Measurements from ENCODE around the gene GPR35. TPM values are rescaled to one million over a fixed set of nuclear protein-coding genes. Genes with fewer than 3 reads are reported as not detected.

Gene GPR35
- total RNA-seq, 2 donors from 2014 or later = 1.5 to 7.9 TPM

DNA sequence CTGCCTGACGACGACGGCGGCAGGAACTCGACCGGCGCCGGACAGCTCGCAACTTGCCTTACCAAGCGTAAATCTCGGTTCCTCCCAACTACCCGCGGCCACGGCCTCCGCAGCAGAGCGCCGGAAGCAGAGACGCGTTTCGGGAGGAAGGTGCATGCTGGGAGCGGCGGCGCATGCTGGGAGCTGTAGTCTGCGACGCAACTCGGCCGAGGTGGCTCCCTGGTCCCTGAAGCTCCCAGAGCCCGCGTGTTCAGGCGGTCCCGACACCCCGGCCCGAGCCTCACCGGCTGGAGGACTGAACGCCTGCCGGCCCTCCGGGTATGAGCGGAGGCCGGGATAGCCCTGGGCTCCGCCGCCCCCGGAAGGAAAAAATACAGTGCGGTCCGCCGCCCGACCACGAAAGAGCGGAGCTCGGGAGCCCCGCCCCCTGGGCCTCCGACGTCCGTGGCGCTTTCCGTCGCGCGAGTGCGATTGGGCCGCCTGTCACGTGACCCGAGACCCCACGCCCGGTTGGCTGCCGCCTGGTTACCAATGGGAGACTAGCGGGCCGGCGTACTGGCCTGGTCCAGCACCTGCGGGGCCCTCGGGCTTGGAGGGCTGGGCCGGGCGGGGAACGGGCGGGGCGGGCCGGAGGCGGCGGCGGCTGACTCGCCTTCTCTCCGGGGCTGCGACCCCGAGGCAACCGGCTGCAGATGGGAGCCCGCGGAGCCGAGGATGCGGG lies 38.9 kb upstream of the GPR35 start, which contains the start of gene CAPN10:
TSS of gene CAPN10 (plus strand) at position 537 of the 721 bp plus-strand sequence. CDS start at position 715, 178 bp downstream.
- H3K9me3 Mint-ChIP-seq = no peaks in the 10 kb centered on the region
- ATAC-seq (peak; percentile 91 to 93), DNase-seq (ENCODE audit: low spot score in 2 of 2) (peak; percentile 95 to 98)
- peak within 1 kb of the TSS; percentile 96 to 97 for H3K27ac Mint-ChIP-seq
- peaks cover 6 to 8% of the 10 kb centered on the region in 2 donors for H3K36me3 Mint-ChIP-seq

DNA sequence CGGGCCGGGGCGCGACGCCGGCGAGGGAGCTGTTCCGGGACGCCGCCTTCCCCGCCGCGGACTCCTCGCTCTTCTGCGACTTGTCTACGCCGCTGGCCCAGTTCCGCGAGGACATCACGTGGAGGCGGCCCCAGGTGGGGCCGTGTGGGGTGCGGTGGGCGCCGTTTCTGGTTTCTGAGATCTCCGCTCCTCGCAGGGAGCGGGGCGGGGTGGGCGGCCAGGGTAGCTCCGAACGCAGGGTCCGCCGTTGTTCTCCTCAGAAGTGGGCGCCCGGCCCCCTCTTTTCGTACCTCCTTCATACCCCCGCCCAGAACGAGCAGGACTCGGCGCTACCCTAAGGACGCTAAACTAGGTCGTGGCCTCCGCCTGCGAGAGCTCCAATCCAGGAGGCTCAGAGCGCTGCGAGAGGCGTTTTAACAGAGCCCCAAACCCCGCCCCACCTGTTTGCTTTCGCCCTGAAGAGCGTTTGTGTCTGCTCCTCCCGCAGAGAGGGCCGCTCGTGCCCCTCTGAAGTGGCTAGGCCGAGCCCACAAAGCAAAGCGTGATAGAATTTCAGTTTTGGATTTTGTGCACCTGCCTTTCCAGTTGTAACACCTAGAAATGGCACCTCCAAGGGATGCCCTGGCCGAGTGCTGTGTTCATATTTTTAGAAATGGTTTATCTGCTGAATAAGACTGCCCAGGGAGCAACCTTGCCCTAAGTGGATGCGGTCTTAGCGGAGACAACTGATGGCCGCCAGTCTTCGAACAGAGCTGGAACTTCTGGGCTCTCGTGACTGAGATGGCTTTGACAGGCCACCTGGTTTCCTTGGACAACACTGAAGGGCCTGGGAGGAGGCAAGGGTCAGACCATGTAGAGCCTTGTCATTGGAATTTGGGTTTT lies 38.1 kb upstream of the GPR35 start:
- Mint-ChIP-seq H3K27ac (peak overlapping the region; percentile 84 to 96), H3K36me3 (peaks cover 6 to 8% of the 10 kb centered on the region in 2 donors)
- ATAC-seq = peak; percentile 23 to 46

DNA sequence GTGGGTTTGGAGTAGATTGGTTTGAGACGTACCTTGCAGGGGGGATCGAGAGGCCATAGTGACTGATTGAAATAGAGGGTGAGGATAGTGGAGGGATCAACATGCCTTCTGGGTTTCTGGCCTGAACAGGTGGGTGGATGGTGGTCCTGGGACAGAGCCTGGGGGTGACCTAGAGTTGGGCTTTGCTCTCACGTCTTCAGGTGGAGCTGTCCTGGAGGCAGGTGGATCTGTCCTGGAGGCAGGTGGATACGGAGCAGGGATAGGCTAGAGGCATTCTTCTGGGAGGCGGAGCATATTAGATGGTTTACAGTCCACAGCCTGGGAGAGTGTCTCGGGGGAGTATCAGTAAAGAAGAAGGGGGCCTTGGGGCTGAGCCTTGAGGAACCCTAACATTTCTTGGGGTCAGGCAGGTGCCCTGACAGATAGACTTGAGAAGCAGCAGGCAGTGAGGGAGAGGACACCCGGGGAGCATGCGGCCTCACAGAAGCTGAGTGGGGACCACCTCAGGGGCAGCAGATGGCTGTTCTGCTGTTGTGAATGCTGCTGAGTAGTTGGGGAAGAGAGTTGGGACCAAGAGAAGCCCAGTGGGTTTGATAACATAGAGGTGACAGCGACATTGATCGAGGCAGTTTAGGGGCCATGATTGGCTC lies 37.1 kb upstream of the GPR35 start:
- H3K9me3 Mint-ChIP-seq = no peaks in the 10 kb centered on the region
- peak overlapping the region; percentile 84 to 96 for H3K27ac Mint-ChIP-seq
- no peak for ATAC-seq
- DNase-seq (ENCODE audit: low spot score in 2 of 2) = no peak
- peaks cover 6 to 8% of the 10 kb centered on the region in 2 donors for H3K36me3 Mint-ChIP-seq

More for the DNA sequence above, 38.1 kb upstream of the GPR35 start:
- H3K9me3 Mint-ChIP-seq = no peaks in the 10 kb centered on the region
- DNase-seq (ENCODE audit: low spot score in 2 of 2) = peak in 1 of 2 donors; percentile 52

DNA sequence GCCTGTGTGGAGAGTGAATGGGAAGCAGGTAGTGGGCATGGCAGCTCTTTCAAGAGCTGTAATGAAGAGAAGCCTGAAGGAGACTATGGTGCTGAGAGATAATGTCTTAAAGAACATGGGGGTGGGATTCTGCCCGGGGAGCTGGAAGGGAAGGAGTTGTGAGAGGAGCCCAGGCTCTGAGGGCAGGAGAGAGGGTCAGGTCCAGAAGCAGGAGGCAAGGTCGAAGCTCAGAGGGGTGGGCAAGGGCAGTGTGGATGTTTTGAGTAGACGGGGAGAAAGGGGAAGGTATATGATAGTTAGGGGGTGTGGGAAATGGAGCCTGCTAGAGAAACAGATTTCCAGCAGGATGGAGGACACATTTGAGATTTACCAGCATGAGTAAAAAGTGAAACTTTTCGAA lies 36.6 kb upstream of the GPR35 start:
- Mint-ChIP-seq H3K27ac (peak overlapping the region; percentile 27 to 84), H3K36me3 (peaks cover 6 to 8% of the 10 kb centered on the region in 2 donors), H3K9me3 (no peaks in the 10 kb centered on the region)
- ATAC-seq (no peak), DNase-seq (ENCODE audit: low spot score in 2 of 2) (no peak)

DNA sequence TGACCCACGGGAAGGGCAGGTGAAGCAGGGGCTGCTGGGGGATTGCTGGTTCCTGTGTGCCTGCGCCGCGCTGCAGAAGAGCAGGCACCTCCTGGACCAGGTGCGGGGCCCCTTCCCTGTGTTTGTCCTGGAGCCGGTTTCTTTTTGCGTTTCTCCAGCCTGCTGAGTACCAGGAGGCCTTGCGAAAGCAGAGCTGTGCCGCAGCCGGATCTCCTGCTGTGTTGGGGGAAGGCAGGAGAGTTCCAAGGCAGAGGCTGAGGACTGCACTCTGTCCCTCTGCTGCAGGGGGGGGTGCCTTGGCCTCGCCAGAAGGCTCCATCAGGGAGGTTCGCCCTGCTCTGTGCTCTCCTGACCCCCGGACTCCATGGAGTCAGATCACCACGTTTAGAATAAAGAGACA lies 35.9 kb upstream of the GPR35 start:
- DNase-seq (ENCODE audit: low spot score in 2 of 2) (no peak), ATAC-seq (no peak)
- Mint-ChIP-seq H3K27ac (peak overlapping the region; percentile 22 to 27), H3K9me3 (no peaks in the 10 kb centered on the region), H3K36me3 (peaks cover 6 to 8% of the 10 kb centered on the region in 2 donors)

DNA sequence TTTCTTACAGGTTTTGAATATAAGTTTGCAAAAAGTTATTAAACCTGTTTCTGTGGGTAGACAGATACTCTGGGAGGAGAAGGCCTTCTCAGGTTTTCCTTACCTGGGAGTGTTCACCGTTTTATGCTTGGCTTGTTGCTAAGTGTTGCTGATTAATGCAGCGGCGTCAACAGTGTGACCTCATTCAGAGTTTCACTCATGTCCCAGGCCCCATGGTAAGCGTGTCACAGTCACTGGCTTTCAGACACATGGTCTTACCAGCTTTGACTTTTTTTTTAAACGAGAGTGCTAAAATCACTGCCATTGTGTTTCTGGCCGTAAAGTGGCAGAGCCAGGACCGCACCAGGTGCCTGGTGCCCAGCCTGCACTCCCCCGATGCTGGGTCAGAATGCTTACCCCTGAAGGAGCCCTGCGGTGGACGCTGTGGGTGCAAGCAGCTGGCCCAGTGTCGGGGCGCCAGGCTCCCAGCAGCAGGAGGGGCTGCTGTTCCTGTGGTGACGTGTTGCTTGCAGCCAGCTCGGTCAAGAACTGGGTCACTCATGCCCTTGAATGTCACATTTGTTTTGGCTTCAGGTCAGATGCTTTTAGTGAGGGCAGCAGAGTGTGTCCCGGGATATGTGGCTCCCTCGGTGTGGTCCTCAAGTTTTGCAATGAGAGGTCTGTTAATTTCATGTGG lies 35.3 kb upstream of the GPR35 start:
- ATAC-seq (no peak), DNase-seq (ENCODE audit: low spot score in 2 of 2) (no peak)
- Mint-ChIP-seq H3K36me3 (peaks cover 6 to 8% of the 10 kb centered on the region in 2 donors), H3K9me3 (no peaks in the 10 kb centered on the region), H3K27ac (peak overlapping the region in 1 of 2 donors; percentile 22)

DNA sequence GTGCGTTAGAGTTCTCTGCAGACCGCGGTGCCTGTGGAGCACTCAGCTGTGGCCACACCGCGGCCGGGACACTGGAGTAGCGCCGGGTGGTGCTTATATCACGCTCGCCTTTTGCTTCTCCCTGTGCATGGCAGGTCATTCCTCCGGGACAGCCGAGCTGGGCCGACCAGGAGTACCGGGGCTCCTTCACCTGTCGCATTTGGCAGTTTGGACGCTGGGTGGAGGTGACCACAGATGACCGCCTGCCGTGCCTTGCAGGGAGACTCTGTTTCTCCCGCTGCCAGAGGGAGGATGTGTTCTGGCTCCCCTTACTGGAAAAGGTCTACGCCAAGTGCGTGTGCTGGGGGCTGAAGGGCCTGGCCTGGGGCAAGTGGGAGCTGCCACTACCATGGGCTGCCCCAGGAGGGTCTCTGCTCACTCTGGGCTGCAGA lies 34.6 kb upstream of the GPR35 start:
- no peak for DNase-seq (ENCODE audit: low spot score in 2 of 2)

DNA sequence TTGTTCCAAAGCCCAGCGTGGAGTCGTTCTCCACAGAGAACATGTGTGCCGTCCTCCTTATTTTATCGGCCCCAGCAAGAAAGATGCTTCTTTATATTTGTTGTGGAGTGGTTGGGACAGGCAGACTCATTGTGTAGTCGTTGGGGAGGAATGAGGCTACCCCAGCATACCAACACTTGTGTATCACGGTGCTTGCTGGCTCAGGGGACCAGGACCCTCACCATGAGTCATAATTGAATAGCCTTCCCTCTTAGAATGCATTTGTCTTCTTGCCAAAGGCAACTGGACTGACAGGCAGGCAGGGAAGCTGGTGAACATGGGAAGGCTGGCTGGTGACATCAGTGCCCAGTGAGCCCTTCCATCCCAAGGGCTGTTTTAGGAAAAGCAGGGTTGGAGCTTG lies 34.1 kb upstream of the GPR35 start:
- Mint-ChIP-seq H3K27ac (no peak overlapping the region), H3K36me3 (no peaks in the 10 kb centered on the region), H3K9me3 (no peaks in the 10 kb centered on the region)
- ATAC-seq (no peak), DNase-seq (ENCODE audit: low spot score in 2 of 2) (no peak)

More for the DNA sequence above, 34.6 kb upstream of the GPR35 start:
- H3K36me3 Mint-ChIP-seq = peaks cover 4% of the 10 kb centered on the region in 2 donors
- no peaks in the 10 kb centered on the region for H3K9me3 Mint-ChIP-seq
- H3K27ac Mint-ChIP-seq = no peak overlapping the region
- no peak for ATAC-seq

DNA sequence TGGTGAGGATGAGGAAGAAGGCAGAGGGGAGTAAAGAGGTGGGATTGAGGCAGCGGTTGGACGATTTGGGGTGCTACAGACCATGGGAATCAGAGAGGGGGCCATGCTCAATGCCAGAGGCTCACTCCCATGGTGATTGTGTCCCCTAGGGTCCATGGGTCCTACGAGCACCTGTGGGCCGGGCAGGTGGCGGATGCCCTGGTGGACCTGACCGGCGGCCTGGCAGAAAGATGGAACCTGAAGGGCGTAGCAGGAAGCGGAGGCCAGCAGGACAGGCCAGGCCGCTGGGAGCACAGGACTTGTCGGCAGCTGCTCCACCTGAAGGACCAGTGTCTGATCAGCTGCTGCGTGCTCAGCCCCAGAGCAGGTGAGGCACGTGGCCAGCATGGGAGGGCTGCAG lies 33.5 kb upstream of the GPR35 start:
- no peaks in the 10 kb centered on the region for H3K9me3 Mint-ChIP-seq
- no peak for ATAC-seq
- no peak overlapping the region for H3K27ac Mint-ChIP-seq
- no peak for DNase-seq (ENCODE audit: low spot score in 2 of 2)
- no peaks in the 10 kb centered on the region for H3K36me3 Mint-ChIP-seq

DNA sequence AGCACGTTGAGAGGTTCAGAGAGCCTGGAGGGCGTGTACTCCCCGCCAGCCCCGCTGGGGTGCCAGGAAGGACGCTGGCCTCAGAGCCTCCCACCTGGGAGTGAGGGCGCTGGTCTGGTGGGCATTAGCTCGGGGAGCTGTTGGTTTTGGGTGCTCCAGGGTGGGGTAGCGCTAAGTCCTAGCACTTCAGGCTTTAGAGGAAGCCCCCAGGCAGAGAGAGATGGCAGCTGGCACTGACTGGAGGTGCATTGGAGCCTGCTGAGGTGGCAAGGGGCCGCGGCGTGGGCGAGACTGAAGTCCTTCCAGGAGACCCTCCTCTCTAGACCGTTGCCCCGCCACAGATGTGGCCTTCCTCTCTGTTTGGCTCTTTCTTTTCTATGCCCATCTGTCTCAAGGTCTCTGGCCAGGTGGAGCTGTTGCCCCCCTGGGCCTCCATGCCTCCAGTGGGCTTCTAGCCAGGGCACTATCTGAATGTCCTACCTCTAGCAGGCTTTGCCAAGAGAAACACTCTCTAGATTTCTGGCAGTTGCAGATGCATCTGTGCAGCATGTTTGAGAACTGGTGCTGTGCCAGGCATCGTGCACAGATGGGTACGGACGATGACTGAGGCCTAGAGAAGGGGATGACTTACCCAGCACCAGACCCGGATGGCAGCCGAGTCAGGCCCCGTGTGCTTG lies 32.1 kb upstream of the GPR35 start:
- no peaks in the 10 kb centered on the region for H3K36me3 Mint-ChIP-seq
- H3K9me3 Mint-ChIP-seq = no peaks in the 10 kb centered on the region
- DNase-seq (ENCODE audit: low spot score in 2 of 2) (no peak), ATAC-seq (no peak)
- H3K27ac Mint-ChIP-seq = no peak overlapping the region

DNA sequence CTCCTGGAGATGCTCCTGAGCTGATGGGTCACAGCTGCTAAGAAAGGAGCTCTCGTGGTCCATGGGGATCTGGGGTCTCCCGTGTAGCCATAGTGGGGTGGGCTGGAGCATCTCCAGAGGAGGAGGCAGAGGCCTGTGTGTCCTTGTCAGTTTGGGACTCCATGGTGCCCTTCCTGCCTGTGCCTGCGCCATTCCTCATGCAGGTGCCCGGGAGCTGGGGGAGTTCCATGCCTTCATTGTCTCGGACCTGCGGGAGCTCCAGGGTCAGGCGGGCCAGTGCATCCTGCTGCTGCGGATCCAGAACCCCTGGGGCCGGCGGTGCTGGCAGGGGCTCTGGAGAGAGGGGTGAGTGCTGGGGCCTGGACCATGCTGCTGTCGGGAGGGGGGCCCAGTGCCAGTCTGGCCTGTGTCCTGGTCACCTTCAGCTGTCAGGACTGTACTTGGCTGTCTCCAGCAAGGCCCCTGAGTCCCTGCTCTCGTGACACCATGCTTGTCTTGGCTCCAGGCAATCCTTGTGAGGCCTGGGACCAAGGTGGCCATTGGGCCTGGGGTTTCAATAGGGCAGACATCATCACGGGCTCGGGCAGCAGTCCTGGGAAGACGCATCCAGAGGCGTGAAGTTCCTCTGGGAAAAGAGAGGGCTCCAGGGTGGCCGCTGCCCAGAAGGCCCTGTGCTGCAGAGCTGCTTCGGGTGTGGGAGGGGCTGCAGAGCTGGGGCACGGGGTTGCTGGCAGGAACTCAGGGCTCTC lies 31.4 kb upstream of the GPR35 start:
- ATAC-seq (no peak), DNase-seq (ENCODE audit: low spot score in 2 of 2) (peak in 1 of 2 donors; percentile 44)
- Mint-ChIP-seq H3K36me3 (no peaks in the 10 kb centered on the region), H3K9me3 (no peaks in the 10 kb centered on the region), H3K27ac (no peak overlapping the region)

DNA sequence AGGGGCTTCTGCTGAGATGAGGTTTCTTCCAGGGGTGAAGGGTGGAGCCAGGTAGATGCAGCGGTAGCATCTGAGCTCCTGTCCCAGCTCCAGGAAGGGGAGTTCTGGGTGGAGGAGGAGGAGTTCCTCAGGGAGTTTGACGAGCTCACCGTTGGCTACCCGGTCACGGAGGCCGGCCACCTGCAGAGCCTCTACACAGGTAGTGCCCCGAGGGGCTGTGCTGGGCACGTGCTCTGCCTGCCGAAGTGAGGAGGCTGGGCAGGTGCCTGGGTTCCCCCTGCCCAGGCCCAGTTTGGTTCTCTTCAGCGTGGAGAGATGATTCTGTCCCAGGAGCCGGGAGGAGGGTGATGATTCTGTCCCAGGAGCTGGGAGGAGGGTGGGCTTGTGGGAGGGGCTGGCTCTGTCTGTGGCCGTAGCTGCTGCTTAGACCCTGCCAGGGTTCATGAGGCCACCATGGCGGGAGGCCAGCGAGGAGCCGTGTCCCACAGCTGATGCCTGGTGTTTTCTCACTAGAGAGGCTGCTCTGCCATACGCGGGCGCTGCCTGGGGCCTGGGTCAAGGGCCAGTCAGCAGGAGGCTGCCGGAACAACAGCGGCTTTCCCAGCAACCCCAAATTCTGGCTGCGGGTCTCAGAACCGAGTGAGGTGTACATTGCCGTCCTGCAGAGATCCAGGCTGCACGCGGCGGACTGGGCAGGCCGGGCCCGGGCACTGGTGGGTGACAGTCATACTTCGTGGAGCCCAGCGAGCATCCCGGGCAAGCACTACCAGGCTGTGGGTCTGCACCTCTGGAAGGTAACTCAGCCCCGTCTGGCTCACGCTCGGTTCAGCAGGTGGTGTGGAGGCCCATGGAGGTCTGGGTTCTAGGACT lies 30.5 kb upstream of the GPR35 start:
- H3K27ac Mint-ChIP-seq = no peak overlapping the region

DNA sequence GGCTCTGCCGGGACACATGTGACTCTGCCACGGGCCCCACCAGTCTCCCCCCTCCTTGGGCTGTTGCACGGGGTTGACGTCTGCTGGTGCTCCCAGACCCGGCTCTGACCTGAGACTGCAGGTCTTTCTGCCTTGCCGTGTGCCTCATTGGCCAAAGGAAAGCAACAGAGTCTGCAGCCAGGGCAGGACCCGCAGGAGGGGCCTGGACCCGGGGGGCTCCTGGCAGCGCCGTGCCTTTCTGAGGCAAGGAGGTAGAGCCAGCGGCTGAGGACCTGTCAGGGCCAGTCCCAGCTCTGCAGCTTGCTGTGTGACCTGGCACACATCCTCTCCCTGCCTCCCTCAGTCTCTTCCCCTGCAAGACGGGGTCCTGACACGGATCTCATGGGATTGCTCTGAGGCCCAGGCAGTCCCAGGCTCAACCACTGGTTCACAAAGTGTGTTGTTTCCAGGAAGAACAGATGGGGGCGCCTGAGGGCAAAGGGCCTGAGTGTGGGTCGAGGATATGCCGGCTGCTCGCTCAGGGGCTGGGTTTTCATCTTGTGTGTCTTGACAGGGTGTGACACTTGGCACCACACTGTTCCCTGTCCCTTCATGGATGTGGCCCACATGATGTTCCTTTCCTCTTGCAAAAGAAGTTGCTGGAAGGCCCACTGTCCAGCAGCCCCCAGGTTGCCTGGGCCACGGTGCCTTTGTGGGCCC lies 29.8 kb upstream of the GPR35 start:
- no peak overlapping the region for H3K27ac Mint-ChIP-seq
- H3K36me3 Mint-ChIP-seq = no peaks in the 10 kb centered on the region
- ATAC-seq (peak; percentile 14 to 72), DNase-seq (ENCODE audit: low spot score in 2 of 2) (peak in 1 of 2 donors; percentile 61)
- no peaks in the 10 kb centered on the region for H3K9me3 Mint-ChIP-seq

More for the DNA sequence above, 30.5 kb upstream of the GPR35 start:
- ATAC-seq (no peak), DNase-seq (ENCODE audit: low spot score in 2 of 2) (peak in 1 of 2 donors; percentile 38)
- Mint-ChIP-seq H3K36me3 (no peaks in the 10 kb centered on the region), H3K9me3 (no peaks in the 10 kb centered on the region)

DNA sequence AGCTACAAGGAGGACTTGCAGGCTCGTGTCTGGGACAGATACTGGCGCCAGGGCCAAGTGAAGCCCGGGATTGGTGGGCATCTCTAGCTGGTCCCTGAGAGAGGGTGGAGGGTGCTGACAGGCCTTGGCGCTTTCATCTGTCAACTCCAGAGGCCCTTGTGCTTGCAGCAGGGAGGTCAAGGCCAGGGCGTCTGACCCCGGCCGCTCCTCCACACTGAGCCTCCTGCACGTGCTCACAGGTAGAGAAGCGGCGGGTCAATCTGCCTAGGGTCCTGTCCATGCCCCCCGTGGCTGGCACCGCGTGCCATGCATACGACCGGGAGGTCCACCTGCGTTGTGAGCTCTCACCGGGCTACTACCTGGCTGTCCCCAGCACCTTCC lies 29.2 kb upstream of the GPR35 start:
- Mint-ChIP-seq H3K36me3 (no peaks in the 10 kb centered on the region), H3K27ac (no peak overlapping the region), H3K9me3 (no peaks in the 10 kb centered on the region)
- DNase-seq (ENCODE audit: low spot score in 2 of 2) = no peak
- peak in 1 of 2 donors; percentile 7 for ATAC-seq
